NCI-H1436 (cell line): ENCODE data around the gene DCAF5.
"Not testable (repeated sequence)": the region's sequence is repeated elsewhere in the genome, so short reads cannot be mapped to it uniquely, and the experiment has no call there.

Experiments used
- DNase-seq: peaks from one replicate; lab custom pipeline; 2025; lab: John Stamatoyannopoulos, UW

Gene DCAF5

DNA sequence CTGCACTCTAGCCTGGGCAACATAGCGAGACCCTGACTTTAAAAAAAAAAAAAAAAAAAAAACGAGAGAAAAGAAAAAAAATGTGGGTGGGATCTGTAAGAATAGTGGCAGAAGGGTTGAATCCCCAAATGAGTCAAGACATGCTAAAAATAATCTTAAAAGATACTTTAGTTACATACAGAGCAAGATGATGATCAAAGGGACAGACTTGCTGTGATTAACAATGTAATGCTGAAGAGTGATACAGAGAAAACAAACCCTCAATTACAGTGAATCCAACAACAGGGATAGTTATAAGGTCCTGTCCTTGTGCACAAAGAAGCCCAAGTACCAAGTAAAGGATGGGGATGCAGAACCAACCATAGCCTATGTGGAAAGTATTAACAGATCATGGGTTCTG is 80.3 kb downstream of the DCAF5 start:
- no peak for DNase-seq

DNA sequence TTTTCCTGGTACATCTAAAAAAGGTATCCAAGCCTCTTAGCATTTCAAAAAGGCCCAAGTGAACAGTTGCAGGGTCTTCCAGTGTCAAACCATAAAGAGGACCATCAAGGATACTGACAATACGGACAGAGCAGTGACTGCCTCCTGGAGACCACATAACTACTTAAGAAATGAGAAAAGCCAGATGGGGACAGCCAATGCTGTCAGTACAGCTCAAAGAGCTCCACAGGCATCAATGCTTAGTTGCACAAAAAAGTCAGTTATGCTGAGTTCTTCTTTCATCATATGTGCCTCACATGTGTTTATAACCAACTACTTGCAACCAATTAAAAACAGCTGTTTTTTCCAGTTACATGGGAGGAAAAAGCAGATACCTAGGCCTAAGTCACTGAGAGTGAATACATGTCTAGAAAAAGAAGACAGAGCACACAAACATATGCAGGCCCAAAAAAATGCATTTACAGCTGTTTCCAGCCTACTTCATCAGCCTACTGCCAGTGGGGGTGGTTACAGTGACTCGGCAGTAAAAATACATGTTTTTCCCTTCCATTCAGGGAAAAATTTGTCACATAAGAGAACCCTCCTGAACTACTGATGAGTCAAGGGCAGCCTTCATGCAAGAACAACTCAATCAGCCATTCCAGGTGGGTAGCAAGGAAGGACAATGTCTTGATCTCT is 84.0 kb downstream of the DCAF5 start:
- no peak for DNase-seq

GRCh38 chr14:69066396-69067171 is 86.3 kb downstream of the DCAF5 start:
- DNase-seq: no peak

- DNase-seq: not testable (repeated sequence)
These were observed 87.0 kb downstream of the DCAF5 start for GRCh38 chr14:69065934-69066333.

DNA sequence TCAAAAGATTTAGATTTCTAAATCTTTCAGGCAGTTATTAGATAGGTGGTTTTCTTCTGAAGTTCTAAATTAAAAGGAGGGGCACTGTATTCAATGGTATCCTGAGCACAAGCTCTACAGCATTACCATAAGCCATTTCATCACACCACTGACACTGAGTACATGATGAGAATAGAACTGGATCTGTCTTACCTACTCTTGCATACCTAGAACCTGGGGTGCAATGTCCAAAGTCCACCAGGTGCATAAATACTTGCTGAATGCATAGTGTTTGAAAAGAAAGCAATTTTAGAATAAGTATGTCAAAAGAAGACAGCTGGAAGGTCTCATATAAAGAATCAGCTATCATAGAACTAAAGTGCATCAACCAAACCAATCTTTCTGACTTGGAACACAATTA is 88.3 kb downstream of the DCAF5 start:
- DNase-seq: no peak

DNA sequence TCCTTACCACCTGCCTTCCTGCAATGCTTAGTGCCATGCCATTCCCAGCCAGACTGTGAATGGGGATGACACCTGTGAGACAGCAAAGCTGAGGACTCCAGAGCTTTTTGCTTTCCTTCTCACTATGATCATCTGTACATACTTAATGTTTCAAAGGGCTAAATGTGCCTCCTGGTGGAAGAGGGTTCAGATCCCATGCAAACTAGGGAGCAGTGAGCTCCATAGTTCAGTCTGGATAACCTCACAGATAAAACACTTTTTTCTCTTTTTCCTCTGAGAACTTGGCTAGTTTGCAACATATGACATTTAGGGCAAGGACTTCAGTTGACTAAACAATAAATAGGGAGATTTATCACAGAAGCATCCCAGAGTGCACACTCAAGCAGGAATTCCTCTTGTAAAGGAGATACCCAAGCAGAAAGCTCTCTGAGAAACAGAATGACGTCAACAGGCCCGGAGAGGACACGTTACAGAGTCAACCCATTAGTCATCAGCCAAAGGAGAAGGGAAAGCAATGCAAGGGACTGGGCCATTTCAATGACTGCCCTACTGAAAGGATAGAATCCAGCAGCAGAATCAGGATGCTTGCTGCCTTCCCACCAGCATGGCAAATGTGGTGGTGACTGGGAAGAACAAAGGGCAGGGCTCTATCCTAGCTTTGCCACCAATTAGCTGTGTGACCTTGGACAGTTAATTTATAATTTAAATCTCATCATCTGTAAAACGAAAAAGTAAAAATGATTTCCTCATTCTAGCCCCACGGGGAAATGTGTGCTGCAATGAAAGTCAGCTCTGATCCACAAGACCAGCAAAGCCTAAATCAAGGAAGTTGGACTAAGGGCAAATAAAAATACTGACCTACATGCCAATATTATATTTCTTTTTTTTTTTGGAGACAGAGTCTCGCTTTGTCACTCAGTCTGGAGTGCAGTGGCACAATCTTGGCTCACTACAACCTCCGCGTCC is 93.0 kb downstream of the DCAF5 start:
- no peak for DNase-seq

- peak; percentile 64 for DNase-seq
These were observed 96.7 kb downstream of the DCAF5 start for GRCh38 chr14:69055999-69056788.

GRCh38 chr14:69055125-69055524 is 97.8 kb downstream of the DCAF5 start:
- DNase-seq: no peak

DNA sequence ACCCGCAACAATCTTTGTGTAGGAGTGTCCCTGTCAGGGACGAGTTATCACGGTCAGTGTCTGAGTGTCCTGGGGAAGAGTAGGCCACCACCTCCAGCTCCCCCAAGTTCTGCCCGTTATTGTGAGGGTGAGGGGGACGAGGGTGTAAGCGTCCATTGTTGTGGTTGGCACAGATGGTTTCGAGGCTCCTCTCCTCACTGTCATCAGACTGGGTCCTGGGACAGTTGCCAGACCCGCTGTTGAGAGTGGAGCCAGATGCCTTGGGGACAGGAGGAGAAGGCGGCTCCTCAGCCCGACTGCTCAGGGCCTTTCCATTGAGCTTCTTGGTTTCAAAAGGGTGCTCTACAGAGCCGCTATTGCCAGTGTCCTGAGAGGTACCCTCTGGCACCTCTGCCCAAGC is 98.9 kb downstream of the DCAF5 start:
- DNase-seq: no peak

DNA sequence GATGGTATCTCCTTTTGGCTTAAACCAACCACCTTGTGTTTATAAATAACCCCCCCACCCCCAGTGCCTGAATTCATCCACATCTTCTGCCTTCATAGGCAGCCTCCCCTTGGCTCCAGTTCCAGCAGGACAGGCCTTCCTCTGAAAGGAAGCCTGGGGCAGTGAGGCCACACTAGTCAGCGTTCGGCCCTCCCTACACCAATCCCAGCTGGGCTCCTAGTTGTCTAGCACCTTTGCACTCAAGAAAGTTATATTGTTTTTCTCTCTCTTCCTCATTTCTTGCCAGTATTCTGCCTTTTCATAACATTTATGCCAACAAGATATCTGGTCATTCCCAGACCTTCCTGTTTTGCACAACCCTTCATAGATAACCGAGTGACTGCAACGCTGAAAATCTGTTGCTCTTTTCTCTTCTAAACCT is 100.7 kb downstream of the DCAF5 start:
- no peak for DNase-seq

- no peak for DNase-seq
These were observed 102.4 kb downstream of the DCAF5 start for GRCh38 chr14:69050240-69051184.

DNA sequence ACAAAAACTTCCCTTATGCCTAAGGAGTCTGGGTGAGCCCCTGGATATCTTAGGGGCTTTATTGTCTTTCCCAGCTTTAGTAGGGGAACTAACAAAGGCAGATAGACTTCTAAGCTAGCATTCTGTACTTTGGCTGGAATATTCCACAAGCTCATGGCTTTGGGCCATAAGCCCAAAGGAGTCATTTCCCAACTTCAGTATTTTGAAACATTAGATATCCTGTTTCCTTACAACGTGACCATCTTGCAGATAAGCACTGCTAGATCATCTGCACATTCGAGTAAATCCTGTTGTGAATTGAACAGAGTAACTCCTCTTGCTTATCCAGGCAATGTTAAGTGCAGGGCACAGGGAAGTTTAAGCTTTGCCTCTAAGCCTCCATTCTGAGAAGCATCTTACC is 103.2 kb downstream of the DCAF5 start:
- no peak for DNase-seq

DNA sequence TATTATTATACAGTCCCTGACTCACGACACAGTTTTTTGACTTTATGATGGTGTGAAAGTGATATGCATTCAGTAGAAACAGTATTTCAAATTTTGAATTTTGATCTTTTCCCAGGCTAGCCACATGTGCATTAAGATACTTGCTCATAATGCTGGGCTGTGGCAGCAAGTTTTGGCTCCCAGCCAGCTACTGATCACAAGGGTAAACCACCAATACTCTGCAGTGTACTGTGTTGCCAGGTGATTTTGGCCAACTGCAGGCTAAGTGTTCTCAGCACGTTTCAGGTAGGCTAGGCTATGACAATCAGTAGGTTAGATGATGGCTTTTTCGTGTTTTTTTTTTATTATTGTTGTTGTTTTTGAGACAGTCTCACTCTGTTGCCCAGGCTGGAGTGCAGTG is 104.5 kb downstream of the DCAF5 start:
- DNase-seq: no peak

DNA sequence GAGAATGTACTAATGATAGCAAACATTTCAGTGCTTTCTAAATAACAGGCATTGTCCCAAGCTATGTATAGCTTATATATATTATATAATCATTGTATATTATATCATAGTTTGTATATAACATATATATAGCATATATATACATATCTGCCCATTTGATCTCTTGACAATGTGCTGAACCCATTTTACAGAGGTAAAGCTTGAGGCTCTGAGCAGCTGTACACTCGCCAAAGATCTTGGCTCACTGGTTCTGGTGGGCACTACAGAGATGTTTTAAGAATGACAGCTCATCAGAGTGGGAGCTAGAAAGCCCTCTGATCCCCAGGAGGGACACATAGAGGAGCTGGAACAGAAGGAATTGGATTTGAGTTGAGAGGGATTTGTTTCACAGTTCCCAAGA is 105.7 kb downstream of the DCAF5 start:
- DNase-seq: no peak

DNA sequence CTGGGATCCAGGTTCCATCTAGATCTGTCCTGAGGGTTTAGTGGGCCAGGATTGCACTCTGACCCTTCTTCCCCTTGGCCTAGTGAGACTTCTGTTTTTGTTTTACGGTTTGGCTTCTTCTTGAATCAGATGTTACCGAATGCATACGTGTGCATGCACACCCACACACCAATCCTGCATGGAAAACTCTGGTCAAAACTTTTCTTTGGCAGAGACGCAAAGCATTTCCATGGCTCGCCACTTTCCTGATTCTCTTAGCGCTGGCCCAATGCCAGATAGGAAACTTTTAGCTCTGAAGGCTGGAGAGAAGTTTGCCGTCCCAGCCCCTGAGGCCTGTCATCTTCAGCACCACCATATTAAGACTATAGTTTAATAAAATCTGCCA is 106.5 kb downstream of the DCAF5 start:
- DNase-seq: no peak

- DNase-seq: no peak
These were observed 107.0 kb downstream of the DCAF5 start for GRCh38 chr14:69045857-69046475.

DNA sequence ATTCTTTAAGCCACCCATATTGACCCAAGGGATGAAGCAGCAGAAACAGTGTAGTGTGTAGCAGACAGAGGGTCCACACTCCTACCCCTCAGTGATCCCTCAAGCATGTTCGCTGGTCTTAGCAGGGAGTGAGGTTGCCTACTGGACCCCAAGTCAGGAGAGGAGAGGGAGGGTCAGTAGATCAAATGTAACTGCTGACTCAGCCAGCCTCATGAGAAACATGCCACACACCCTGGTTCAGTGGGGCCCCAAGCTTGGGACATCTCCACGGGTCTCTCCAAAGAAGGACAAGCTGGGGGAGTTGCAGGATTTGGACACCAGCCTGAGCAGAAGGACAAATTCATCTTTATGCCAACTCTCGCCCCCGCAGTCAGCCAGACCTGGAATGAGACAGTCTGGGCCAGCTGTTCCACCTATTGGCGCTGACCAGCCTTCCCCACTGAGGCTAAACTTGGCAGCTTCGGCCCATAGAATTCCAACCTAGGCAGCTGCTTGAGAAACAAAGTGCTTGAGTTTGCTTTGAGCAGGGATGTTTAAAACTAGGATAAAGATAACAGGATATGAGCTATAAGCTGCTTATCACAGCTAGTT is 107.9 kb downstream of the DCAF5 start:
- no peak for DNase-seq

- DNase-seq: no peak
These were observed 108.6 kb downstream of the DCAF5 start for GRCh38 chr14:69044296-69044695.

- DNase-seq: no peak
These were observed 109.2 kb downstream of the DCAF5 start for GRCh38 chr14:69043596-69044260.
